ENCODE measurements around the gene WASF3. TPM values are rescaled to one million over a fixed set of nuclear protein-coding genes. Genes with fewer than 3 reads are reported as not detected.

The WASF3 gene
- total RNA-seq, 1 experiment from 2014 or later: 0.31 TPM

DNA sequence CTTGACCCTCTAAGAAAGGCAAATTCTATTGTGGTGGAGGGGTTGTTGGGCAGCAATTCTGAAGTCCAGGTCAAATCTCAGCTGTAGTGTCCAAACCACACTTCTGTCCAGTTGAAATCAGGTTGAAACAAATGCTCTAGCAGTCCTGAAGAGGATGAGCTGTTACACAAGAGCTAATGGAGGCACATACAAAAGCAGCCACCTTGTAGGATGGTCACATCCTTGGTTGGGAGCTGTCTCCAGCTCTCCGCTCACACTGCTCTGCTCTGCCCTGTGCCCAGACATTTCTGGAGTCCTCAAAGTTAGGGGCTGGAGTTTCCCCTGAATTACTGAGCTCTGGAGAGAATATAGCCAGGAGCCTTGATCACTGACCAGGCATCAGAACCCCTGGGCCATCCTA is 155.9 kb downstream of the WASF3 start:
- H3K4me2 ChIP-seq: no peak overlapping the region
- peaks cover 36% of the 10 kb centered on the region for H3K27me3 ChIP-seq (ENCODE audit: insufficient read depth, low read depth)
- no peak overlapping the region for H3K27ac ChIP-seq
- no peaks in the 10 kb centered on the region for H3K4me1 ChIP-seq (replicated peaks; ENCODE audit: insufficient read depth)
- CTCF ChIA-PET: no interaction called here
- H3K9me2 ChIP-seq (ENCODE audit: insufficient read depth): no peaks in the 10 kb centered on the region
- no peaks in the 10 kb centered on the region for H4K20me1 ChIP-seq (ENCODE audit: insufficient read depth)
- TF ChIP-seq EZH2 (IDR thresholded peaks at IDR 0.05; ENCODE audit: low read depth): no peak
- no peak for TF ChIP-seq CTCF (conservative IDR thresholded peaks at IDR 0.05)
- no peak for DNase-seq
- H3F3A ChIP-seq (ENCODE audit: insufficient read depth, low read depth): no peaks in the 10 kb centered on the region
- no peak overlapping the region for H2AFZ ChIP-seq
- POLR2A ChIA-PET (ENCODE audit: unreplicated experiment): no interaction called here
- no peaks in the 10 kb centered on the region for H3K9me3 ChIP-seq (ENCODE audit: insufficient read depth, low read depth)
- H3K36me3 ChIP-seq (ENCODE audit: low read depth): no peaks in the 10 kb centered on the region
- no peak overlapping the region for H3K4me3 ChIP-seq
- intact Hi-C loops (cut with micrococcal nuclease; ENCODE audit: unreplicated experiment): no loop called here
- no peaks in the 10 kb centered on the region for H3K79me2 ChIP-seq (ENCODE audit: low read depth)
- no TSS peak for BruUV-seq (replicated peaks)

GRCh38 chr13:26716984-26717383 is 159.5 kb downstream of the WASF3 start:
- no peak overlapping the region for H3K27ac ChIP-seq
- DNase-seq: no peak
- H3K9me2 ChIP-seq (ENCODE audit: insufficient read depth): no peaks in the 10 kb centered on the region
- H4K20me1 ChIP-seq (ENCODE audit: insufficient read depth): no peaks in the 10 kb centered on the region
- POLR2A ChIA-PET (ENCODE audit: unreplicated experiment): no interaction called here
- no peaks in the 10 kb centered on the region for H3K4me1 ChIP-seq (replicated peaks; ENCODE audit: insufficient read depth)
- H3K27me3 ChIP-seq (ENCODE audit: insufficient read depth, low read depth): peaks cover 40% of the 10 kb centered on the region
- TF ChIP-seq CTCF (conservative IDR thresholded peaks at IDR 0.05) (no peak), EZH2 (IDR thresholded peaks at IDR 0.05; ENCODE audit: low read depth) (no peak)
- H3F3A ChIP-seq (ENCODE audit: insufficient read depth, low read depth): no peaks in the 10 kb centered on the region
- no peak overlapping the region for H2AFZ ChIP-seq
- intact Hi-C loops (cut with micrococcal nuclease; ENCODE audit: unreplicated experiment): no loop called here
- no TSS peak for BruUV-seq (replicated peaks)
- H3K36me3 ChIP-seq (ENCODE audit: low read depth): no peaks in the 10 kb centered on the region
- no peak overlapping the region for H3K4me2 ChIP-seq
- no peaks in the 10 kb centered on the region for H3K79me2 ChIP-seq (ENCODE audit: low read depth)
- CTCF ChIA-PET: no interaction called here
- H3K9me3 ChIP-seq (ENCODE audit: insufficient read depth, low read depth): no peaks in the 10 kb centered on the region
- no peak overlapping the region for H3K4me3 ChIP-seq

DNA sequence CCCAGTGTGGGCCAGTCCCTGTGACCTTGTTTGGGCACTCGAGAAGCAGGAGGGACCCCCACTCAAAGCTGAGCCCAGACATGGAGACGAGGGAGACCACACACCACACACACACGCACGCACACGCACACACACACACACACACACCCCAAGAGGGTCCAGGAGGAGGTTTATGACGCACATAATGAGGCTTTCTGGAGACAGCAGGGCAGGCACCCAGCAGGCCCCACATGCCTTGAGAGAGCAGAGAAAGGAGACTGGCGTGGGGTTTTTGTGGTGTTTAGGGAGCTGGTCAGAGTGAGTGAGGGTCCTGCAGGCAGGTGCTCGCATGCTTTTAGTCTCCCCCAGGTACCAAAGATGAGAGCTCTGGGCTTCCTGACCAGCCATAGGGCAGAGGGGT is 160.7 kb downstream of the WASF3 start:
- no peak for DNase-seq
- Histone ChIP-seq H3K36me3 (ENCODE audit: low read depth) (no peaks in the 10 kb centered on the region), H3K27ac (no peak overlapping the region), H3K27me3 (ENCODE audit: insufficient read depth, low read depth) (peaks cover 38% of the 10 kb centered on the region), H3K9me2 (ENCODE audit: insufficient read depth) (no peaks in the 10 kb centered on the region), H4K20me1 (ENCODE audit: insufficient read depth) (no peaks in the 10 kb centered on the region), H3K4me3 (no peak overlapping the region), H3K4me1 (replicated peaks; ENCODE audit: insufficient read depth) (no peaks in the 10 kb centered on the region), H3K9me3 (ENCODE audit: insufficient read depth, low read depth) (no peaks in the 10 kb centered on the region), H3F3A (ENCODE audit: insufficient read depth, low read depth) (no peaks in the 10 kb centered on the region), H2AFZ (no peak overlapping the region), H3K79me2 (ENCODE audit: low read depth) (no peaks in the 10 kb centered on the region), H3K4me2 (no peak overlapping the region)
- BruUV-seq (replicated peaks): no TSS peak
- ChIA-PET CTCF (no interaction called here), POLR2A (ENCODE audit: unreplicated experiment) (no interaction called here)
- TF ChIP-seq CTCF (conservative IDR thresholded peaks at IDR 0.05) (no peak), EZH2 (IDR thresholded peaks at IDR 0.05; ENCODE audit: low read depth) (no peak)
- intact Hi-C loops (cut with micrococcal nuclease; ENCODE audit: unreplicated experiment): no loop called here
